ENCODE data around the gene CPS1.

CPS1 gene

GRCh38 chr2:210534879-210535278, 21.5 kb upstream of the CPS1 start:
- POLR2A ChIA-PET = no interaction called here
- no peak overlapping the region for H3K4me3 ChIP-seq (ENCODE audit: low read depth, low read length)
- no peak for TF ChIP-seq CTCF (IDR thresholded peaks at IDR 0.05; ENCODE audit: insufficient read depth, low read length, missing control alignments)
- CTCF ChIA-PET = no interaction called here
- DNase-seq (ENCODE audit: low read depth, low spot score) = no peak

- no peak for TF ChIP-seq CTCF (IDR thresholded peaks at IDR 0.05; ENCODE audit: insufficient read depth, low read length, missing control alignments)
- H3K4me3 ChIP-seq (ENCODE audit: low read depth, low read length) = no peak overlapping the region
- POLR2A ChIA-PET = no interaction called here
- CTCF ChIA-PET = interaction anchor here (0.6 kb wide), 1 partner anchor 33 kb away, joined by 4 read pairs; no protein-coding TSS in a partner anchor
- no peak for DNase-seq (ENCODE audit: low read depth, low spot score)
Observed at GRCh38 chr2:210536973-210537650, 19.3 kb upstream of the CPS1 start.

GRCh38 chr2:210539035-210539434, 17.4 kb upstream of the CPS1 start:
- no peak for DNase-seq (ENCODE audit: low read depth, low spot score)
- POLR2A ChIA-PET = no interaction called here
- H3K4me3 ChIP-seq (ENCODE audit: low read depth, low read length) = no peak overlapping the region
- CTCF ChIA-PET = no interaction called here
- no peak for TF ChIP-seq CTCF (IDR thresholded peaks at IDR 0.05; ENCODE audit: insufficient read depth, low read length, missing control alignments)

- ChIA-PET CTCF (no interaction called here), POLR2A (no interaction called here)
- no peak for TF ChIP-seq CTCF (IDR thresholded peaks at IDR 0.05; ENCODE audit: insufficient read depth, low read length, missing control alignments)
- no peak for DNase-seq (ENCODE audit: low read depth, low spot score)
- H3K4me3 ChIP-seq (ENCODE audit: low read depth, low read length) = no peak overlapping the region
Observed at GRCh38 chr2:210539578-210540416, 16.6 kb upstream of the CPS1 start.

GRCh38 chr2:210540471-210540870, 15.9 kb upstream of the CPS1 start:
- no peak for TF ChIP-seq CTCF (IDR thresholded peaks at IDR 0.05; ENCODE audit: insufficient read depth, low read length, missing control alignments)
- H3K4me3 ChIP-seq (ENCODE audit: low read depth, low read length) = no peak overlapping the region
- ChIA-PET POLR2A (no interaction called here), CTCF (interaction anchor here (1.1 kb wide), 2 partner anchors 36 to 38 kb away, joined by 3 to 4 read pairs; no protein-coding TSS in a partner anchor)
- DNase-seq (ENCODE audit: low read depth, low spot score) = no peak

GRCh38 chr2:210540900-210541289, 15.5 kb upstream of the CPS1 start:
- no peak overlapping the region for H3K4me3 ChIP-seq (ENCODE audit: low read depth, low read length)
- DNase-seq (ENCODE audit: low read depth, low spot score) = no peak
- CTCF ChIA-PET = interaction anchor here (1.1 kb wide), 2 partner anchors 36 to 38 kb away, joined by 3 to 4 read pairs; no protein-coding TSS in a partner anchor
- no peak for TF ChIP-seq CTCF (IDR thresholded peaks at IDR 0.05; ENCODE audit: insufficient read depth, low read length, missing control alignments)
- POLR2A ChIA-PET = no interaction called here
